ENCODE data around the gene KDM2A. TPM values are rescaled to one million over a fixed set of nuclear protein-coding genes. Genes with fewer than 3 reads are reported as not detected.

Gene KDM2A
- total RNA-seq, 2 donors from 2014 or later: 104 to 107 TPM

- H3K9me3 Mint-ChIP-seq: no peaks in the 10 kb centered on the region
- ATAC-seq (replicated peaks in 1 of 2) (peak; percentile 38 to 45), DNase-seq (peak; percentile 80 to 84)
- H3K4me3 Mint-ChIP-seq: peak overlapping the region; percentile 97 to 98
- peak overlapping the region; percentile 87 for H3K27ac Mint-ChIP-seq
- peaks cover 20 to 31% of the 10 kb centered on the region in 2 donors for H3K36me3 Mint-ChIP-seq (ENCODE audit: insufficient read depth in 2 of 2)
- H3K4me1 Mint-ChIP-seq (ENCODE audit: low read depth): peaks cover 84% of the 10 kb centered on the region
- no peaks in the 10 kb centered on the region for H3K27me3 Mint-ChIP-seq (ENCODE audit: low read depth)
Observed at GRCh38 chr11:67271541-67272284, 152.7 kb downstream of the KDM2A start.

- no peak for DNase-seq
- no peaks in the 10 kb centered on the region for H3K9me3 Mint-ChIP-seq
- H3K27me3 Mint-ChIP-seq (ENCODE audit: low read depth): no peaks in the 10 kb centered on the region
- H3K27ac Mint-ChIP-seq: peak overlapping the region; percentile 70
- peaks cover 13 to 25% of the 10 kb centered on the region in 2 donors for H3K36me3 Mint-ChIP-seq (ENCODE audit: insufficient read depth in 2 of 2)
- ATAC-seq (replicated peaks in 1 of 2): peak in 1 of 2 donors; percentile 23
- H3K4me1 Mint-ChIP-seq (ENCODE audit: low read depth): peaks cover 93% of the 10 kb centered on the region
- H3K4me3 Mint-ChIP-seq: peak overlapping the region; percentile 97 to 98
Observed at GRCh38 chr11:67272327-67273259, 153.5 kb downstream of the KDM2A start.

GRCh38 chr11:67273260-67273990 is 154.4 kb downstream of the KDM2A start:
- H3K4me1 Mint-ChIP-seq (ENCODE audit: low read depth): peaks cover 95% of the 10 kb centered on the region
- H3K27me3 Mint-ChIP-seq (ENCODE audit: low read depth): no peaks in the 10 kb centered on the region
- no peak for ATAC-seq (replicated peaks in 1 of 2)
- H3K36me3 Mint-ChIP-seq (ENCODE audit: insufficient read depth in 2 of 2): peaks cover 8 to 19% of the 10 kb centered on the region in 2 donors
- peak overlapping the region; percentile 81 for H3K27ac Mint-ChIP-seq
- H3K4me3 Mint-ChIP-seq: peak overlapping the region; percentile 97 to 98
- H3K9me3 Mint-ChIP-seq: no peaks in the 10 kb centered on the region
- no peak for DNase-seq

- no peak for ATAC-seq (replicated peaks in 1 of 2)
- DNase-seq: no peak
- Mint-ChIP-seq H3K27ac (peak overlapping the region; percentile 81), H3K9me3 (no peaks in the 10 kb centered on the region), H3K36me3 (ENCODE audit: insufficient read depth in 2 of 2) (peaks cover 10 to 27% of the 10 kb centered on the region in 2 donors), H3K4me3 (peak overlapping the region; percentile 82 to 97), H3K27me3 (ENCODE audit: low read depth) (no peaks in the 10 kb centered on the region), H3K4me1 (ENCODE audit: low read depth) (peaks cover 97% of the 10 kb centered on the region)
Observed at GRCh38 chr11:67274768-67275605, 155.9 kb downstream of the KDM2A start.

- peak; percentile 31 to 40 for DNase-seq
- ATAC-seq (replicated peaks in 1 of 2): no peak
- peak overlapping the region; percentile 75 to 97 for H3K4me3 Mint-ChIP-seq
- H3K36me3 Mint-ChIP-seq (ENCODE audit: insufficient read depth in 2 of 2): peaks cover 4 to 23% of the 10 kb centered on the region in 2 donors
- H3K27ac Mint-ChIP-seq: peak overlapping the region; percentile 81
- H3K9me3 Mint-ChIP-seq: no peaks in the 10 kb centered on the region
- H3K4me1 Mint-ChIP-seq (ENCODE audit: low read depth): peaks cover 92% of the 10 kb centered on the region
- no peaks in the 10 kb centered on the region for H3K27me3 Mint-ChIP-seq (ENCODE audit: low read depth)
Observed at GRCh38 chr11:67275606-67276409, 156.7 kb downstream of the KDM2A start.

- ATAC-seq (replicated peaks in 1 of 2): peak; percentile 60 to 65
- H3K4me1 Mint-ChIP-seq (ENCODE audit: low read depth): peaks cover 82% of the 10 kb centered on the region
Observed at GRCh38 chr11:67276781-67277230, 157.7 kb downstream of the KDM2A start.

GRCh38 chr11:67277231-67277961 is 158.3 kb downstream of the KDM2A start:
- H3K4me3 Mint-ChIP-seq: peak overlapping the region; percentile 75 to 97
- peaks cover 76% of the 10 kb centered on the region for H3K4me1 Mint-ChIP-seq (ENCODE audit: low read depth)
- H3K27ac Mint-ChIP-seq: peak overlapping the region; percentile 81
- ATAC-seq (replicated peaks in 1 of 2) (peak; percentile 89), DNase-seq (peak; percentile 89 to 90)
- H3K36me3 Mint-ChIP-seq (ENCODE audit: insufficient read depth in 2 of 2): peaks cover 4 to 24% of the 10 kb centered on the region in 2 donors
- no peaks in the 10 kb centered on the region for H3K9me3 Mint-ChIP-seq
- H3K27me3 Mint-ChIP-seq (ENCODE audit: low read depth): no peaks in the 10 kb centered on the region

More at GRCh38 chr11:67276781-67277230, 157.7 kb downstream of the KDM2A start:
- H3K36me3 Mint-ChIP-seq (ENCODE audit: insufficient read depth in 2 of 2): peaks cover 3 to 22% of the 10 kb centered on the region in 2 donors
- no peaks in the 10 kb centered on the region for H3K9me3 Mint-ChIP-seq
- H3K27ac Mint-ChIP-seq: peak overlapping the region; percentile 81
- DNase-seq: peak; percentile 66 to 69
- H3K4me3 Mint-ChIP-seq: peak overlapping the region; percentile 75 to 97
- no peaks in the 10 kb centered on the region for H3K27me3 Mint-ChIP-seq (ENCODE audit: low read depth)

GRCh38 chr11:67278135-67278938 is 159.3 kb downstream of the KDM2A start:
- peak overlapping the region; percentile 81 for H3K27ac Mint-ChIP-seq
- H3K36me3 Mint-ChIP-seq (ENCODE audit: insufficient read depth in 2 of 2): peaks cover 6 to 27% of the 10 kb centered on the region in 2 donors
- H3K9me3 Mint-ChIP-seq: no peaks in the 10 kb centered on the region
- H3K4me3 Mint-ChIP-seq: peak overlapping the region; percentile 75 to 97
- ATAC-seq (replicated peaks in 1 of 2): no peak
- H3K27me3 Mint-ChIP-seq (ENCODE audit: low read depth): no peaks in the 10 kb centered on the region
- H3K4me1 Mint-ChIP-seq (ENCODE audit: low read depth): peaks cover 67% of the 10 kb centered on the region
- DNase-seq: peak in 1 of 2 donors; percentile 0

- Mint-ChIP-seq H3K36me3 (ENCODE audit: insufficient read depth in 2 of 2) (peaks cover 6 to 29% of the 10 kb centered on the region in 2 donors), H3K27ac (peak overlapping the region; percentile 83), H3K4me1 (ENCODE audit: low read depth) (peaks cover 65% of the 10 kb centered on the region), H3K9me3 (no peaks in the 10 kb centered on the region), H3K4me3 (peak overlapping the region; percentile 54 to 97), H3K27me3 (ENCODE audit: low read depth) (no peaks in the 10 kb centered on the region)
- DNase-seq: peak in 1 of 2 donors; percentile 0
- no peak for ATAC-seq (replicated peaks in 1 of 2)
Observed at GRCh38 chr11:67278939-67279588, 160.0 kb downstream of the KDM2A start.

Data from activated T-cell treated with anti-CD3 and anti-CD28 coated beads, Interleukin-2, amount 50 U/mL, for 72 hours (primary cell).